GM12878 (cell line): ENCODE data around the gene SNAI1. TPM values are rescaled to one million over a fixed set of nuclear protein-coding genes. Genes with fewer than 3 reads are reported as not detected.

Source experiments
- CBFB ChIP-seq: IDR thresholded peaks from 2 replicates; pipeline ENCODE4 v1.6.1; 2016; ENCODE audit warnings: antibody characterized with exemption, low read depth
- HDAC6 ChIP-seq: fragments of 200-600 bp; sonication (generic); IDR thresholded peaks from one replicate; pipeline ENCODE4 v1.8.0; 2017; ENCODE audit warnings: antibody characterized with exemption; ENCODE audit not compliant: unreplicated experiment
- IKZF1 ChIP-seq: fragments of 450-650 bp; conservative IDR thresholded peaks from 2 replicates; pipeline ENCODE4 v1.6.1; 2017; ENCODE audit warnings: antibody characterized with exemption, mild to moderate bottlenecking
- NFXL1 ChIP-seq: fragments of 450-650 bp; IDR thresholded peaks from 2 replicates; pipeline ENCODE4 v1.6.1; 2017; ENCODE audit warnings: antibody characterized with exemption, mild to moderate bottlenecking, borderline replicate concordance
- NFYB ChIP-seq: IDR thresholded peaks from 2 replicates; pipeline ENCODE4 v1.6.1; 2011; ENCODE audit warnings: low read depth, mild to moderate bottlenecking, low read length, improper control_type of control experiment, moderate library complexity; ENCODE audit not compliant: insufficient read depth
- NRF1 ChIP-seq: conservative IDR thresholded peaks from 2 replicates; pipeline ENCODE4 v1.6.1; 2011; ENCODE audit warnings: mild to moderate bottlenecking, low read depth, low read length, improper control_type of control experiment
- POU2F2 ChIP-seq: IDR thresholded peaks from 3 replicates; pipeline ENCODE4 v1.6.1; 2011; ENCODE audit warnings: low read depth, mild to moderate bottlenecking, low read length, borderline replicate concordance
- RBBP5 ChIP-seq: fragments of 200-600 bp; sonication (generic); conservative IDR thresholded peaks from 2 replicates; pipeline ENCODE4 v1.6.1; 2016
- STAT1 ChIP-seq: fragments of 450-650 bp; conservative IDR thresholded peaks from 2 replicates; pipeline ENCODE4 v1.6.1; 2014; ENCODE audit warnings: antibody characterized with exemption, mild to moderate bottlenecking
- WRNIP1 ChIP-seq: IDR thresholded peaks from 2 replicates; pipeline ENCODE4 v1.6.1; 2011; ENCODE audit warnings: low read depth, low read length, improper control_type of control experiment, borderline replicate concordance
- polyA plus RNA-seq, 11 experiments: library from polyadenylated mRNA; depleted of rRNA in 4 of 11; unstranded in 6 of 11; stranded (reverse) in 5 of 11; fragments of >200 nt; fragmentation: Nextera tagmentation in 4 of 11; fragmentation: Illumina TruSeq in 1 of 11; extraction: Ambion mirVana in 4 of 11; extraction: Trizol in 1 of 11; gene quantifications; 1 replicate in 1 of 11; 2 replicates in 10 of 11; pipeline versions ENCODE4 v1.2.1 to v1.2.3, GENCODE V29; 2011 to 2016; ENCODE audit warnings: inconsistent platforms in 2 of 11, missing spikeins in 2 of 11, low read depth in 1 of 11
- total RNA-seq, 4 experiments: library from RNA; depleted of rRNA in 3 of 4; stranded (reverse); fragments of >200 nt in 3 of 4; fragmentation: Illumina TruSeq in 1 of 4; extraction: Trizol in 1 of 4; gene quantifications; 2 replicates each; pipeline versions ENCODE4 v1.2.1 to v1.2.3, GENCODE V29; 2013 to 2021
- TF ChIP-seq, protein P1 (sequence below): IDR thresholded peaks from 2 replicates; pipeline ENCODE4 v1.6.1; 2011; ENCODE audit warnings: borderline replicate concordance, low read depth, mild to moderate bottlenecking, moderate library complexity, mixed read lengths, low read length; ENCODE audit not compliant: insufficient read depth; ENCODE audit errors: extremely low read length
- TF ChIP-seq, protein P2 (sequence below): fragments of 450-650 bp; IDR thresholded peaks from 2 replicates; pipeline ENCODE4 v1.6.1; 2017; ENCODE audit warnings: mild to moderate bottlenecking, low read depth, inconsistent platforms; ENCODE audit not compliant: poor library complexity, severe bottlenecking
- TF ChIP-seq, protein P3 (sequence below): fragments of 450-650 bp; IDR thresholded peaks from 2 replicates; pipeline ENCODE4 v1.6.1; 2017; ENCODE audit warnings: mild to moderate bottlenecking, moderate library complexity
- TF ChIP-seq, protein P4 (sequence below): fragments of 450-650 bp; IDR thresholded peaks from 2 replicates; pipeline ENCODE4 v1.6.1; 2017; ENCODE audit warnings: antibody characterized with exemption, mild to moderate bottlenecking, moderate library complexity
- TF ChIP-seq, protein P5 (sequence below), 3 experiments: IDR thresholded peaks in 2 of 3; conservative IDR thresholded peaks in 1 of 3; 2 replicates each; pipeline ENCODE4 v1.5.1; 2011; ENCODE audit warnings: low read depth in 3 of 3, low read length in 3 of 3, mild to moderate bottlenecking in 3 of 3, control low read depth in 2 of 3, moderate library complexity in 2 of 3, inconsistent platforms in 1 of 3, mixed read lengths in 1 of 3; ENCODE audit not compliant: control insufficient read depth in 2 of 3, insufficient read depth in 1 of 3; ENCODE audit errors: extremely low read depth in 1 of 3

Gene SNAI1
- total and polyA plus RNA-seq, 10 of the 15 experiments (the other 5 are each of a cell fraction or from before 2014, with no cell fraction given), result 0.11 to 0.79 (median 0.24) TPM; not detected in 2

DNA sequence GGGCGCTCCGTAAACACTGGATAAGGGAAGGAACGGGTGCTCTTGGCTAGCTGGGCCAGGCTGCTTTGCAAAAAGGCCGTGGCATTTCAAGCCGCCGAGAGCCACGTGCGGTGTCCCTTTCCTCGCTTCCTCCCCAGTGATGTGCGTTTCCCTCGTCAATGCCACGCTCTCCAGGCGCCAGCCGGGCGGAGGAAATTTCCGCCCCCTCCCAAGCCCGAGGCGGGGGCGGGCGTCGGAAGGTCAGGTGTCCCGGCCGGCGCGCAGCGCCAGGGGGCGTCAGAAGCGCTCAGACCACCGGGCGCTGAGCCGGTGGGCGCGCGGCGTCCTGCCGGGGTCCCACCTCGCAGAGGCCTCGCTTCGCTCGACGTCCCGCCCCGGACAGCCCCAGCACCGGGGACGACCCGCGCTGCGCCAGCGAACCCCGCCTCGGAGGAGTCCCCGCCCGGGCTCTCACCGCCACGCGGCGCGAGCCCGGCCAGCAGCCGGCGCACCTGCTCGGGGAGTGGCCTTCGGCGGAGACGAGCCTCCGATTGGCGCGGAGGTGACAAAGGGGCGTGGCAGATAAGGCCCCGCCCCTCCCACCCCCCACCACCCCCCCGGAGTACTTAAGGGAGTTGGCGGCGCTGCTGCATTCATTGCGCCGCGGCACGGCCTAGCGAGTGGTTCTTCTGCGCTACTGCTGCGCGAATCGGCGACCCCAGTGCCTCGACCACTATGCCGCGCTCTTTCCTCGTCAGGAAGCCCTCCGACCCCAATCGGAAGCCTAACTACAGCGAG lies at the start of gene SNAI1 (continued):
- TF ChIP-seq NFYB, result peak; percentile 27; the same call in 1 of the 2 replicates
- no peak for TF ChIP-seq NRF1
- no peak for TF ChIP-seq STAT1
- TF ChIP-seq, protein P1, sequence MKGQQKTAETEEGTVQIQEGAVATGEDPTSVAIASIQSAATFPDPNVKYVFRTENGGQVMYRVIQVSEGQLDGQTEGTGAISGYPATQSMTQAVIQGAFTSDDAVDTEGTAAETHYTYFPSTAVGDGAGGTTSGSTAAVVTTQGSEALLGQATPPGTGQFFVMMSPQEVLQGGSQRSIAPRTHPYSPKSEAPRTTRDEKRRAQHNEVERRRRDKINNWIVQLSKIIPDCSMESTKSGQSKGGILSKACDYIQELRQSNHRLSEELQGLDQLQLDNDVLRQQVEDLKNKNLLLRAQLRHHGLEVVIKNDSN, result peak; percentile 8
- peak; percentile 70; the same call in 1 of the 2 replicates for TF ChIP-seq NFXL1
- TF ChIP-seq, protein P2, sequence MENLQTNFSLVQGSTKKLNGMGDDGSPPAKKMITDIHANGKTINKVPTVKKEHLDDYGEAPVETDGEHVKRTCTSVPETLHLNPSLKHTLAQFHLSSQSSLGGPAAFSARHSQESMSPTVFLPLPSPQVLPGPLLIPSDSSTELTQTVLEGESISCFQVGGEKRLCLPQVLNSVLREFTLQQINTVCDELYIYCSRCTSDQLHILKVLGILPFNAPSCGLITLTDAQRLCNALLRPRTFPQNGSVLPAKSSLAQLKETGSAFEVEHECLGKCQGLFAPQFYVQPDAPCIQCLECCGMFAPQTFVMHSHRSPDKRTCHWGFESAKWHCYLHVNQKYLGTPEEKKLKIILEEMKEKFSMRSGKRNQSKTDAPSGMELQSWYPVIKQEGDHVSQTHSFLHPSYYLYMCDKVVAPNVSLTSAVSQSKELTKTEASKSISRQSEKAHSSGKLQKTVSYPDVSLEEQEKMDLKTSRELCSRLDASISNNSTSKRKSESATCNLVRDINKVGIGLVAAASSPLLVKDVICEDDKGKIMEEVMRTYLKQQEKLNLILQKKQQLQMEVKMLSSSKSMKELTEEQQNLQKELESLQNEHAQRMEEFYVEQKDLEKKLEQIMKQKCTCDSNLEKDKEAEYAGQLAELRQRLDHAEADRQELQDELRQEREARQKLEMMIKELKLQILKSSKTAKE, result no peak
- peak; percentile 79; the same call in 2 of the 3 replicates for TF ChIP-seq POU2F2
- TF ChIP-seq RBBP5, result no peak
- no peak for TF ChIP-seq CBFB
- no peak for TF ChIP-seq HDAC6
- TF ChIP-seq, protein P3, sequence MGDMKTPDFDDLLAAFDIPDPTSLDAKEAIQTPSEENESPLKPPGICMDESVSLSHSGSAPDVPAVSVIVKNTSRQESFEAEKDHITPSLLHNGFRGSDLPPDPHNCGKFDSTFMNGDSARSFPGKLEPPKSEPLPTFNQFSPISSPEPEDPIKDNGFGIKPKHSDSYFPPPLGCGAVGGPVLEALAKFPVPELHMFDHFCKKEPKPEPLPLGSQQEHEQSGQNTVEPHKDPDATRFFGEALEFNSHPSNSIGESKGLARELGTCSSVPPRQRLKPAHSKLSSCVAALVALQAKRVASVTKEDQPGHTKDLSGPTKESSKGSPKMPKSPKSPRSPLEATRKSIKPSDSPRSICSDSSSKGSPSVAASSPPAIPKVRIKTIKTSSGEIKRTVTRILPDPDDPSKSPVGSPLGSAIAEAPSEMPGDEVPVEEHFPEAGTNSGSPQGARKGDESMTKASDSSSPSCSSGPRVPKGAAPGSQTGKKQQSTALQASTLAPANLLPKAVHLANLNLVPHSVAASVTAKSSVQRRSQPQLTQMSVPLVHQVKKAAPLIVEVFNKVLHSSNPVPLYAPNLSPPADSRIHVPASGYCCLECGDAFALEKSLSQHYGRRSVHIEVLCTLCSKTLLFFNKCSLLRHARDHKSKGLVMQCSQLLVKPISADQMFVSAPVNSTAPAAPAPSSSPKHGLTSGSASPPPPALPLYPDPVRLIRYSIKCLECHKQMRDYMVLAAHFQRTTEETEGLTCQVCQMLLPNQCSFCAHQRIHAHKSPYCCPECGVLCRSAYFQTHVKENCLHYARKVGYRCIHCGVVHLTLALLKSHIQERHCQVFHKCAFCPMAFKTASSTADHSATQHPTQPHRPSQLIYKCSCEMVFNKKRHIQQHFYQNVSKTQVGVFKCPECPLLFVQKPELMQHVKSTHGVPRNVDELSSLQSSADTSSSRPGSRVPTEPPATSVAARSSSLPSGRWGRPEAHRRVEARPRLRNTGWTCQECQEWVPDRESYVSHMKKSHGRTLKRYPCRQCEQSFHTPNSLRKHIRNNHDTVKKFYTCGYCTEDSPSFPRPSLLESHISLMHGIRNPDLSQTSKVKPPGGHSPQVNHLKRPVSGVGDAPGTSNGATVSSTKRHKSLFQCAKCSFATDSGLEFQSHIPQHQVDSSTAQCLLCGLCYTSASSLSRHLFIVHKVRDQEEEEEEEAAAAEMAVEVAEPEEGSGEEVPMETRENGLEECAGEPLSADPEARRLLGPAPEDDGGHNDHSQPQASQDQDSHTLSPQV, result 0 out of 2 replicates have a peak, but pooled peaks have one; percentile 49
- peak; percentile 87 for TF ChIP-seq IKZF1
- TF ChIP-seq, protein P4, sequence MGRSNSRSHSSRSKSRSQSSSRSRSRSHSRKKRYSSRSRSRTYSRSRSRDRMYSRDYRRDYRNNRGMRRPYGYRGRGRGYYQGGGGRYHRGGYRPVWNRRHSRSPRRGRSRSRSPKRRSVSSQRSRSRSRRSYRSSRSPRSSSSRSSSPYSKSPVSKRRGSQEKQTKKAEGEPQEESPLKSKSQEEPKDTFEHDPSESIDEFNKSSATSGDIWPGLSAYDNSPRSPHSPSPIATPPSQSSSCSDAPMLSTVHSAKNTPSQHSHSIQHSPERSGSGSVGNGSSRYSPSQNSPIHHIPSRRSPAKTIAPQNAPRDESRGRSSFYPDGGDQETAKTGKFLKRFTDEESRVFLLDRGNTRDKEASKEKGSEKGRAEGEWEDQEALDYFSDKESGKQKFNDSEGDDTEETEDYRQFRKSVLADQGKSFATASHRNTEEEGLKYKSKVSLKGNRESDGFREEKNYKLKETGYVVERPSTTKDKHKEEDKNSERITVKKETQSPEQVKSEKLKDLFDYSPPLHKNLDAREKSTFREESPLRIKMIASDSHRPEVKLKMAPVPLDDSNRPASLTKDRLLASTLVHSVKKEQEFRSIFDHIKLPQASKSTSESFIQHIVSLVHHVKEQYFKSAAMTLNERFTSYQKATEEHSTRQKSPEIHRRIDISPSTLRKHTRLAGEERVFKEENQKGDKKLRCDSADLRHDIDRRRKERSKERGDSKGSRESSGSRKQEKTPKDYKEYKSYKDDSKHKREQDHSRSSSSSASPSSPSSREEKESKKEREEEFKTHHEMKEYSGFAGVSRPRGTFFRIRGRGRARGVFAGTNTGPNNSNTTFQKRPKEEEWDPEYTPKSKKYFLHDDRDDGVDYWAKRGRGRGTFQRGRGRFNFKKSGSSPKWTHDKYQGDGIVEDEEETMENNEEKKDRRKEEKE, result peak; percentile 65; the same call in 1 of the 2 replicates
- TF ChIP-seq, protein P5, sequence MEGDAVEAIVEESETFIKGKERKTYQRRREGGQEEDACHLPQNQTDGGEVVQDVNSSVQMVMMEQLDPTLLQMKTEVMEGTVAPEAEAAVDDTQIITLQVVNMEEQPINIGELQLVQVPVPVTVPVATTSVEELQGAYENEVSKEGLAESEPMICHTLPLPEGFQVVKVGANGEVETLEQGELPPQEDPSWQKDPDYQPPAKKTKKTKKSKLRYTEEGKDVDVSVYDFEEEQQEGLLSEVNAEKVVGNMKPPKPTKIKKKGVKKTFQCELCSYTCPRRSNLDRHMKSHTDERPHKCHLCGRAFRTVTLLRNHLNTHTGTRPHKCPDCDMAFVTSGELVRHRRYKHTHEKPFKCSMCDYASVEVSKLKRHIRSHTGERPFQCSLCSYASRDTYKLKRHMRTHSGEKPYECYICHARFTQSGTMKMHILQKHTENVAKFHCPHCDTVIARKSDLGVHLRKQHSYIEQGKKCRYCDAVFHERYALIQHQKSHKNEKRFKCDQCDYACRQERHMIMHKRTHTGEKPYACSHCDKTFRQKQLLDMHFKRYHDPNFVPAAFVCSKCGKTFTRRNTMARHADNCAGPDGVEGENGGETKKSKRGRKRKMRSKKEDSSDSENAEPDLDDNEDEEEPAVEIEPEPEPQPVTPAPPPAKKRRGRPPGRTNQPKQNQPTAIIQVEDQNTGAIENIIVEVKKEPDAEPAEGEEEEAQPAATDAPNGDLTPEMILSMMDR (IDR thresholded peaks at IDR 0.05 in 2 of 3, conservative IDR thresholded peaks at IDR 0.05 in 1 of 3; ENCODE audit: control insufficient read depth in 2 of 3, extremely low read depth in 1 of 3, insufficient read depth in 1 of 3, low read depth in 3 of 3, low read length in 3 of 3), result peak; percentile 40 to 51 (median 42); a peak in 5 of 6 replicates
- TF ChIP-seq WRNIP1, result no peak
